OCI-LY1 (cell line): Measurements from ENCODE around the gene RBM7.

Experiments used
- H2AFZ ChIP-seq: fragments of 200-600 bp; sonication (generic), shearing (Covaris generic); 2 replicates; pipeline ENCODE4 v1.6.0; 2014; ENCODE audit warnings: antibody characterized with exemption, mild to moderate bottlenecking, low read length
- H3F3A ChIP-seq: fragments of 200-600 bp; sonication (generic), shearing (Covaris generic); 2 replicates; pipeline ENCODE4 v1.6.0; 2014; ENCODE audit warnings: mild to moderate bottlenecking, antibody characterized with exemption, low read length, moderate library complexity; ENCODE audit not compliant: insufficient read depth
- H3K27ac ChIP-seq: fragments of 200-600 bp; sonication (generic); 2 replicates; pipeline ENCODE4 v1.5.1; 2014; ENCODE audit warnings: low read length, mixed run types, mild to moderate bottlenecking, low read depth; ENCODE audit not compliant: poor library complexity, severe bottlenecking
- H3K27me3 ChIP-seq: fragments of 200-600 bp; sonication (generic); 2 replicates; pipeline ENCODE4 v1.6.0; 2014; ENCODE audit warnings: antibody characterized with exemption, mild to moderate bottlenecking, low read length, moderate library complexity; ENCODE audit not compliant: insufficient read depth
- H3K36me3 ChIP-seq: fragments of 200-600 bp; sonication (generic); 2 replicates; pipeline ENCODE4 v1.6.1; 2014; ENCODE audit warnings: mild to moderate bottlenecking, antibody characterized with exemption, low read length, moderate library complexity, mixed read lengths; ENCODE audit not compliant: insufficient read depth
- H3K4me1 ChIP-seq: fragments of 200-600 bp; sonication (generic); 2 replicates; pipeline ENCODE4 v1.5.1; 2014; ENCODE audit warnings: mild to moderate bottlenecking, low read length, moderate library complexity; ENCODE audit not compliant: insufficient read depth, severe bottlenecking
- H3K4me2 ChIP-seq: fragments of 200-600 bp; sonication (generic), shearing (Covaris generic); 2 replicates; pipeline ENCODE4 v1.6.1; 2014; ENCODE audit warnings: low read length
- H3K4me3 ChIP-seq: fragments of 200-600 bp; sonication (generic); 2 replicates; pipeline ENCODE4 v1.5.1; 2014; ENCODE audit warnings: low read length, low read depth, mild to moderate bottlenecking, mixed read lengths; ENCODE audit not compliant: poor library complexity, severe bottlenecking
- H3K79me2 ChIP-seq: fragments of 200-600 bp; shearing (Covaris generic); 2 replicates; pipeline ENCODE4 v1.6.1; 2016; ENCODE audit warnings: mixed run types, low read length, mixed read lengths; ENCODE audit not compliant: insufficient read depth
- H3K9ac ChIP-seq: fragments of 200-600 bp; sonication (generic), shearing (Covaris generic); 2 replicates; pipeline ENCODE4 v1.6.1; 2014; ENCODE audit warnings: mild to moderate bottlenecking, low read length, mixed read lengths
- H3K9me2 ChIP-seq: fragments of 200-600 bp; sonication (generic), shearing (Covaris generic); 2 replicates; pipeline ENCODE4 v1.6.1; 2014; ENCODE audit warnings: low read depth, mild to moderate bottlenecking, low read length, mixed read lengths
- H3K9me3 ChIP-seq: fragments of 200-600 bp; shearing (Covaris generic); 2 replicates; pipeline ENCODE4 v1.6.1; 2014; ENCODE audit warnings: low read length, mixed read lengths
- H4K20me1 ChIP-seq: fragments of 200-600 bp; sonication (generic), shearing (Covaris generic); 2 replicates; pipeline ENCODE4 v1.6.0; 2016; ENCODE audit warnings: mild to moderate bottlenecking, low read length; ENCODE audit not compliant: insufficient read depth
- EZH2 ChIP-seq: fragments of 200-600 bp; sonication (generic), shearing (Covaris generic); IDR thresholded peaks from 2 replicates; pipeline ENCODE4 v1.8.0; 2017; ENCODE audit warnings: borderline replicate concordance, mixed run types, mild to moderate bottlenecking, antibody characterized with exemption, low read length, moderate library complexity, mixed read lengths
- TF ChIP-seq, protein P1 (sequence below): fragments of 200-600 bp; sonication (generic), shearing (Covaris generic); IDR thresholded peaks from 2 replicates; pipeline ENCODE4 v1.5.1; 2017; ENCODE audit warnings: mild to moderate bottlenecking, antibody characterized with exemption, low read length, moderate library complexity, mixed read lengths

The RBM7 gene

GRCh38 chr11:114447892-114448291 lies 47.4 kb downstream of the RBM7 start:
- peaks cover 47% of the 10 kb centered on the region for H3K36me3 ChIP-seq
- H3K9me2 ChIP-seq: no peaks in the 10 kb centered on the region
- no peaks in the 10 kb centered on the region for H4K20me1 ChIP-seq
- H3K4me1 ChIP-seq: no peaks in the 10 kb centered on the region
- H3K4me2 ChIP-seq: no peak overlapping the region
- no peak overlapping the region for H2AFZ ChIP-seq
- H3K79me2 ChIP-seq: no peaks in the 10 kb centered on the region
- H3K27me3 ChIP-seq: no peaks in the 10 kb centered on the region
- no peak overlapping the region for H3K27ac ChIP-seq
- H3F3A ChIP-seq: no peaks in the 10 kb centered on the region
- no peak overlapping the region for H3K9ac ChIP-seq
- no peak overlapping the region for H3K4me3 ChIP-seq
- H3K9me3 ChIP-seq: no peaks in the 10 kb centered on the region
- TF ChIP-seq EZH2: no peak
- TF ChIP-seq, protein P1, sequence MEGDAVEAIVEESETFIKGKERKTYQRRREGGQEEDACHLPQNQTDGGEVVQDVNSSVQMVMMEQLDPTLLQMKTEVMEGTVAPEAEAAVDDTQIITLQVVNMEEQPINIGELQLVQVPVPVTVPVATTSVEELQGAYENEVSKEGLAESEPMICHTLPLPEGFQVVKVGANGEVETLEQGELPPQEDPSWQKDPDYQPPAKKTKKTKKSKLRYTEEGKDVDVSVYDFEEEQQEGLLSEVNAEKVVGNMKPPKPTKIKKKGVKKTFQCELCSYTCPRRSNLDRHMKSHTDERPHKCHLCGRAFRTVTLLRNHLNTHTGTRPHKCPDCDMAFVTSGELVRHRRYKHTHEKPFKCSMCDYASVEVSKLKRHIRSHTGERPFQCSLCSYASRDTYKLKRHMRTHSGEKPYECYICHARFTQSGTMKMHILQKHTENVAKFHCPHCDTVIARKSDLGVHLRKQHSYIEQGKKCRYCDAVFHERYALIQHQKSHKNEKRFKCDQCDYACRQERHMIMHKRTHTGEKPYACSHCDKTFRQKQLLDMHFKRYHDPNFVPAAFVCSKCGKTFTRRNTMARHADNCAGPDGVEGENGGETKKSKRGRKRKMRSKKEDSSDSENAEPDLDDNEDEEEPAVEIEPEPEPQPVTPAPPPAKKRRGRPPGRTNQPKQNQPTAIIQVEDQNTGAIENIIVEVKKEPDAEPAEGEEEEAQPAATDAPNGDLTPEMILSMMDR: no peak

DNA sequence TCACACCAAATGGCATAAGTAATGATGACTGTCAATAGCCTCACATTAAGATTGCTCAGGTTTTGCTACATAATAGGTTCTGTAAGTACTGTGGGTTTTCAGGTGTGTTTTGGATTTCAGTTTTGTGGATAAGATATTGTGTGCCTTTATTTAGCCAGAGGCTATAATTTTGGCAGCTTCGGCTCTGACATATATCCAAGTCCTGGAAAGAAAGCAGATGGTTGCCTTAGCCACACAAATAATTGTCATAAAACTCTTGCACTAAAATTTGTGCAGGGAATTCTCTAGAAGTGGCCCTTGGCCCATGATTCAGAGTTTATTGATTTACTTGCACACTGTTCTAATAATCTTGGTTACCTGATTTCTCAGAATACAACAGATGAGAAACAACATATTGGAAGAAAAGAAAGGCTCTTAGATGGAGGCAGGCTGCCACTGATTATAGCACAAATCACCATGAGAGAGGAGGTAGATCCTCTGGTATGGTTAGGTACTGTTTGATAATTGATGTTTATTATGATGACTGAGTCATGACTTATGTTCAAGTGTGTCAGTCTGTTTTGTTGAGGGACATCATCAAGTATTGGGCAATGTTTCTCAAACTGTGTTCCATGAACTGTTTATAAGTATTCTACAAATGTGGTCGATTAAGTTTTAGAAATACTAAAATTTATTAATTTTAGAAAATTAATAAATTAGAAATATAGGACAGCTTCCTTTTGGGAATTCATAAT lies 48.5 kb downstream of the RBM7 start:
- Histone ChIP-seq H3K4me1 (no peaks in the 10 kb centered on the region), H3K9me3 (no peaks in the 10 kb centered on the region), H3K27me3 (no peaks in the 10 kb centered on the region), H4K20me1 (no peaks in the 10 kb centered on the region), H3K36me3 (peaks cover 47% of the 10 kb centered on the region), H3F3A (no peaks in the 10 kb centered on the region), H2AFZ (no peak overlapping the region), H3K9ac (no peak overlapping the region), H3K4me2 (no peak overlapping the region), H3K9me2 (no peaks in the 10 kb centered on the region), H3K79me2 (no peaks in the 10 kb centered on the region), H3K4me3 (no peak overlapping the region), H3K27ac (no peak overlapping the region)
- TF ChIP-seq, protein P1: no peak
- no peak for TF ChIP-seq EZH2

GRCh38 chr11:114449845-114450244 lies 49.4 kb downstream of the RBM7 start:
- Histone ChIP-seq H3K9me3 (no peaks in the 10 kb centered on the region), H3K79me2 (no peaks in the 10 kb centered on the region), H3K4me2 (no peak overlapping the region), H4K20me1 (no peaks in the 10 kb centered on the region), H3F3A (no peaks in the 10 kb centered on the region), H3K9ac (no peak overlapping the region), H3K4me3 (no peak overlapping the region), H3K9me2 (no peaks in the 10 kb centered on the region), H2AFZ (no peak overlapping the region), H3K36me3 (peaks cover 39% of the 10 kb centered on the region), H3K27ac (no peak overlapping the region), H3K4me1 (no peaks in the 10 kb centered on the region), H3K27me3 (no peaks in the 10 kb centered on the region)
- TF ChIP-seq, protein P1: no peak
- no peak for TF ChIP-seq EZH2
